Heart right ventricle (tissue), 16 donors: ENCODE results near the gene SUSD3. TPM values are rescaled to one million over a fixed set of nuclear protein-coding genes. Genes with fewer than 3 reads are reported as not detected.
A peak's percentile ranks its signal among the peaks of the same experiment; 100 is the strongest.

ENCODE experiments used
- ATAC-seq, 8 donors: fragments of 200-7000 bp; cut with Tn5 transposase; one replicate each; pipeline ENCODE4 v1.9.1; 2020; ENCODE audit warnings: mild to moderate bottlenecking in 8 of 8, moderate library complexity in 8 of 8, moderate number of reproducible peaks in 1 of 8
- DNase-seq, 2 donors: peaks; one replicate each; pipeline ENCODE4 v3.0.0-alpha.2; 2020
- H3K27ac ChIP-seq, 10 donors: fragments of 200-600 bp; sonication (generic) in 2 of 10; one replicate each; pipeline versions ENCODE4 v1.5.0 to v1.8.0; 2020 to 2022; ENCODE audit warnings: mild to moderate bottlenecking in 3 of 10
- H3K27me3 ChIP-seq, 7 donors: fragments of 200-600 bp; one replicate each; pipeline ENCODE4 v1.8.0; 2021 to 2022; ENCODE audit warnings: mild to moderate bottlenecking in 2 of 7
- H3K36me3 ChIP-seq, 9 donors: fragments of 200-600 bp; sonication (generic) in 1 of 9; one replicate each; pipeline versions ENCODE4 v1.5.0 to v1.8.0; 2020 to 2022; ENCODE audit warnings: mild to moderate bottlenecking in 2 of 9
- H3K4me1 ChIP-seq, 9 donors: fragments of 200-600 bp; sonication (generic) in 1 of 9; one replicate each; pipeline versions ENCODE4 v1.5.0 to v1.8.0; 2020 to 2022; ENCODE audit warnings: mild to moderate bottlenecking in 4 of 9
- H3K4me3 ChIP-seq, 10 donors: fragments of 200-600 bp; sonication (generic) in 2 of 10; one replicate each; pipeline versions ENCODE4 v1.5.0 to v1.8.0; 2020 to 2022; ENCODE audit warnings: mild to moderate bottlenecking in 7 of 10, moderate library complexity in 2 of 10
- H3K9me3 ChIP-seq, 11 donors: fragments of 200-600 bp in 10 of 11; sonication (generic) in 2 of 11; one replicate each; pipeline versions ENCODE4 v1.5.0 to v1.8.0; 2013 to 2022; ENCODE audit warnings: mild to moderate bottlenecking in 2 of 11, control low read depth in 1 of 11, moderate library complexity in 1 of 11
- WGBS, 2 donors: extraction: QIAGEN DNeasy Blood & Tissue Kit; methylation state at CpG; one replicate each; pipeline ENCODE4 v1.1.7; 2013; ENCODE audit warnings: inconsistent platforms in 1 of 2; 5-methylcytosine and 5-hydroxymethylcytosine counted together
- intact Hi-C, 10 donors: fragments of 100-400 bp; cut with DNase I; formaldehyde crosslinking; loops; one replicate each; pipeline versions ENCODE4 v1.11.1 to v1.14.2; 2022
- polyA plus RNA-seq, 2 donors: library from polyadenylated mRNA; stranded (reverse); fragments of 200-250 nt; gene quantifications; one replicate each; pipeline ENCODE4 v1.2.3, GENCODE V29; 2013
- total RNA-seq, 10 donors: library from RNA; stranded (reverse); fragmentation: NEBNext Ultra II Directional in 3 of 10; extraction: Animal tissue kit (Norgen Biotek cat#: 25700) in 3 of 10; gene quantifications; one replicate each; pipeline versions ENCODE4 v1.2.1 to v1.2.4, GENCODE V29; 2021 to 2023
- TF ChIP-seq, protein P1 (sequence below), 9 donors: fragments of 200-600 bp; sonication (generic) in 2 of 9; IDR thresholded peaks; one replicate each; pipeline versions ENCODE4 v1.5.0 to v1.8.0; 2021 to 2022; ENCODE audit warnings: antibody characterized with exemption in 9 of 9, mild to moderate bottlenecking in 5 of 9, moderate library complexity in 1 of 9
- donor health status: Arrhythmogenic right ventricular cardiomyopathy.
- donor health status: ischemic (EF 13 %, LVEDD 7.1; RV severe dilation, severe dysfunction).
- donor health status: healthy with polysubstance abuse.
- donor health status: DM: no; HTN: yes; CAD: no.
- donor health status: DM: no; HTN: no; CAD: no.
- donor health status: ischemic (EF 25% LVEDD 6.9; RV normal size, moderate dysfunction).
- donor health status: ischemic (EF 25% LVEDD 5.7; RV mildly dilated, moderate dysfunction).
- donor health status: healthy.
- donor health status: DM: yes; HTN: yes; CAD: no.
- donor health status: Ischemic cardiomyopathy.
- donor health status: ischemic (EF 35%, LVEDD 5.7; RV mildly dilated, moderate dysfunction).
- donor health status: nonischemic (EF 11% LVEDD 7.7; RV severe dilation, severe dysfunction).
- donor health status: DM: yes; HTN: yes; CAD: no.
- donor health status: PGD.
- donor health status: ischemic (EF 29% LVEDD 5.4; RV normal size, mild dysfunction).
- donor health status: nonischemic (EF 23%, LVEDD 6.1; RV moderate dilation, normal function).

SUSD3 gene
- total and polyA plus RNA-seq, 12 donors = 0.40 to 2.1 (median 0.79) TPM; not detected in 1

- WGBS, 2 donors = 95 to 96% methylated on average over 14 of the region's 14 CpGs
- H3K4me3 ChIP-seq = no peak overlapping the region
- H3K4me1 ChIP-seq = peaks cover 0 to 71% (median 0%) of the 10 kb centered on the region in 9 donors
- intact Hi-C loops = loop anchor here in 2 of 10 donors (2.0 to 5.0 kb wide), 2 partner anchors 192 to 194 kb away; no protein-coding TSS in a partner anchor
- H3K27ac ChIP-seq = peak overlapping the region in 2 of 10 donors; percentile 46 to 88
- H3K36me3 ChIP-seq = peaks cover 0 to 61% (median 13%) of the 10 kb centered on the region in 9 donors
- DNase-seq (no peak), ATAC-seq (no peak)
- TF ChIP-seq, protein P1, sequence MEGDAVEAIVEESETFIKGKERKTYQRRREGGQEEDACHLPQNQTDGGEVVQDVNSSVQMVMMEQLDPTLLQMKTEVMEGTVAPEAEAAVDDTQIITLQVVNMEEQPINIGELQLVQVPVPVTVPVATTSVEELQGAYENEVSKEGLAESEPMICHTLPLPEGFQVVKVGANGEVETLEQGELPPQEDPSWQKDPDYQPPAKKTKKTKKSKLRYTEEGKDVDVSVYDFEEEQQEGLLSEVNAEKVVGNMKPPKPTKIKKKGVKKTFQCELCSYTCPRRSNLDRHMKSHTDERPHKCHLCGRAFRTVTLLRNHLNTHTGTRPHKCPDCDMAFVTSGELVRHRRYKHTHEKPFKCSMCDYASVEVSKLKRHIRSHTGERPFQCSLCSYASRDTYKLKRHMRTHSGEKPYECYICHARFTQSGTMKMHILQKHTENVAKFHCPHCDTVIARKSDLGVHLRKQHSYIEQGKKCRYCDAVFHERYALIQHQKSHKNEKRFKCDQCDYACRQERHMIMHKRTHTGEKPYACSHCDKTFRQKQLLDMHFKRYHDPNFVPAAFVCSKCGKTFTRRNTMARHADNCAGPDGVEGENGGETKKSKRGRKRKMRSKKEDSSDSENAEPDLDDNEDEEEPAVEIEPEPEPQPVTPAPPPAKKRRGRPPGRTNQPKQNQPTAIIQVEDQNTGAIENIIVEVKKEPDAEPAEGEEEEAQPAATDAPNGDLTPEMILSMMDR (IDR thresholded peaks at IDR 0.05) = no peak
- H3K27me3 ChIP-seq = no peaks in the 10 kb centered on the region
- no peaks in the 10 kb centered on the region for H3K9me3 ChIP-seq
Observed at GRCh38 chr9:93110311-93110855, 51.9 kb downstream of the SUSD3 start.

GRCh38 chr9:93111001-93111370 lies 52.5 kb downstream of the SUSD3 start:
- 88 to 91% methylated on average over 11 of the region's 11 CpGs for WGBS, 2 donors
- peak overlapping the region in 2 of 10 donors; percentile 70 to 88 for H3K27ac ChIP-seq
- TF ChIP-seq, protein P1 (IDR thresholded peaks at IDR 0.05) = no peak
- no peak overlapping the region for H3K4me3 ChIP-seq
- H3K27me3 ChIP-seq = no peaks in the 10 kb centered on the region
- no peak for ATAC-seq
- peaks cover 0 to 66% (median 0%) of the 10 kb centered on the region in 9 donors for H3K4me1 ChIP-seq
- H3K36me3 ChIP-seq = peaks cover 0 to 61% (median 13%) of the 10 kb centered on the region in 9 donors
- intact Hi-C loops = loop anchor here in 2 of 10 donors (2.0 to 5.0 kb wide), 2 partner anchors 191 to 194 kb away; no protein-coding TSS in a partner anchor
- no peak for DNase-seq
- H3K9me3 ChIP-seq = no peaks in the 10 kb centered on the region

- intact Hi-C loops = loop anchor here in 2 of 10 donors (2.0 to 5.0 kb wide), 2 partner anchors 191 to 193 kb away; no protein-coding TSS in a partner anchor
- DNase-seq = no peak
- H3K4me3 ChIP-seq = no peak overlapping the region
- H3K27ac ChIP-seq = peak overlapping the region in 3 of 10 donors; percentile 31 to 88 (median 70)
- no peak for ATAC-seq
- 89 to 95% methylated on average over 18 of the region's 18 CpGs for WGBS, 2 donors
- H3K4me1 ChIP-seq = peaks cover 0 to 68% (median 5%) of the 10 kb centered on the region in 9 donors
- TF ChIP-seq, protein P1 (IDR thresholded peaks at IDR 0.05) = no peak
- no peaks in the 10 kb centered on the region for H3K27me3 ChIP-seq
- H3K9me3 ChIP-seq = no peaks in the 10 kb centered on the region
- peaks cover 0 to 61% (median 13%) of the 10 kb centered on the region in 9 donors for H3K36me3 ChIP-seq
Observed at GRCh38 chr9:93111371-93112115, 53.0 kb downstream of the SUSD3 start.

GRCh38 chr9:93112116-93112863 lies 53.8 kb downstream of the SUSD3 start:
- no peak for ATAC-seq
- H3K9me3 ChIP-seq = no peaks in the 10 kb centered on the region
- TF ChIP-seq, protein P1 (IDR thresholded peaks at IDR 0.05) = peak in 1 of 9 donors; percentile 10
- WGBS, 2 donors = 82 to 92% methylated on average over 15 of the region's 15 CpGs
- intact Hi-C loops = loop anchor here in 1 of 10 donors (5.0 kb wide), 1 partner anchor 190 kb away; no protein-coding TSS in a partner anchor
- H3K4me3 ChIP-seq = no peak overlapping the region
- peak in 1 of 2 donors; percentile 15 for DNase-seq
- peaks cover 0 to 76% (median 5%) of the 10 kb centered on the region in 9 donors for H3K4me1 ChIP-seq
- H3K36me3 ChIP-seq = peaks cover 0 to 61% (median 13%) of the 10 kb centered on the region in 9 donors
- no peaks in the 10 kb centered on the region for H3K27me3 ChIP-seq
- H3K27ac ChIP-seq = peak overlapping the region in 3 of 10 donors; percentile 31 to 88 (median 70)
